BLaER1 treated with 17β-estradiol and CSF1 and Interleukin-3, amounts not matched to agents 10 nM and 100 nM (cell line): Measurements from ENCODE around the gene AGBL5.
"Not testable (repeated sequence)": the region's sequence is repeated elsewhere in the genome, so short reads cannot be mapped to it uniquely, and the experiment has no call there.

Experiments
- H3K27ac ChIP-seq, 11 experiments: shearing (Covaris generic); formaldehyde crosslinking; 2 replicates each; pipeline ENCODE4 v1.8.1; 2022
- H3K27me3 ChIP-seq, 11 experiments: shearing (Covaris generic); formaldehyde crosslinking; 2 replicates each; pipeline ENCODE4 v1.8.1; 2022
- H3K36me3 ChIP-seq, 11 experiments: shearing (Covaris generic); formaldehyde crosslinking; 2 replicates each; pipeline ENCODE4 v1.8.1; 2022
- H3K4me1 ChIP-seq, 10 experiments: shearing (Covaris generic); formaldehyde crosslinking; 2 replicates each; pipeline ENCODE4 v1.8.1; 2022
- H3K4me2 ChIP-seq, 11 experiments: shearing (Covaris generic); formaldehyde crosslinking; 2 replicates each; pipeline ENCODE4 v1.8.1; 2022
- H3K4me3 ChIP-seq, 10 experiments: shearing (Covaris generic); formaldehyde crosslinking; 2 replicates each; pipeline ENCODE4 v1.8.1; 2022
- H3K9ac ChIP-seq, 11 experiments: shearing (Covaris generic); formaldehyde crosslinking; 2 replicates each; pipeline ENCODE4 v1.8.1; 2022
- H3K9me3 ChIP-seq, 11 experiments: shearing (Covaris generic); formaldehyde crosslinking; replicated peaks in 1 of 11; 2 replicates each; pipeline ENCODE4 v1.8.1; 2022
- H4K20me1 ChIP-seq, 11 experiments: shearing (Covaris generic); formaldehyde crosslinking; 2 replicates each; pipeline ENCODE4 v1.8.1; 2022
- Cebpa-rat ChIP-seq, 11 experiments: shearing (Covaris generic); IDR thresholded peaks; 2 replicates each; pipeline ENCODE4 v1.8.1; 2022

The AGBL5 gene

DNA sequence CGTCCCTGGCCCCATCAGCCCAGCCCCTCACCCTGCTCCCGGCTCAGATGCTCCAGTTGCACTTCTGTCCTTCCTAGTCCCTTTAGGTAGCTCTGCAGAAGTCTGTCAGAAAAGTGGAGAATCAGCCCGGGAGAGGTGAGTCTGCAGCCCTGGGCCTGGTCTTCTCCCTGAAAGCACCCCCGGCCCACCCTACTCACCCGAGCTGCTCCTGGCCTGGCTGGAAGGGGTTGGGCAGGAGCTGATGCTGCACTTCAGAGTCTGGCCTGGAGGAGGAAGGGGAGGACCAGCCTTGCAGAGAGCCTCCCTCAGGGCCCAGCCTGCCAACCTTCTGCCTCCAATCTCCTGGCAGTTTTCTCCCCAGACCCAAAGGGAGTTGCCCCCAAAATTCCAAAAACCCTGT, 50.9 kb downstream of the AGBL5 start:
- Histone ChIP-seq H4K20me1 (no peaks in the 10 kb centered on the region), H3K36me3 (no peaks in the 10 kb centered on the region), H3K27me3 (no peaks in the 10 kb centered on the region), H3K9ac (no peak overlapping the region), H3K27ac (no peak overlapping the region), H3K4me1 (peaks cover 13 to 27% (median 17%) of the 10 kb centered on the region in 10 experiments), H3K4me2 (no peak overlapping the region), H3K4me3 (no peak overlapping the region), H3K9me3 (no peaks in the 10 kb centered on the region)
- TF ChIP-seq Cebpa-rat (IDR thresholded peaks at IDR 0.05): no peak

DNA sequence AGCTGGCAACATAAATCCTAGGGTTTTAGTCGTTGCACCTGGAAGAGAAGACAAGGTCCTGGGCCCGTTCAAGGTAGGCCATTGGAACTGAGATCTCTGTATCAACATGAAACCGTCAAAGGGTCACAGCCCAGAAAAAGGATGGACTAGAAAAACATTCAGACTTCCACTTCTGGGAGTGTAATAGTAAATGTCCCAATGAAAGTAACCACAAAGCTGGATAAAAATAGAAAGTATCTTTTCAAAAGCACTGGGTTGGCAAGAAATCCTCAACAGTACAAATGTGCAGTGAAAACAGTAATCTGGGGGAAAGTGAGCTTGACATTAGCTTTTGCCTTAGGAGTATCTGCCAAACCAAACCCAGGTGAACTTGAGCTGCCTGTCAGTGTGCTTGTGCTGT, 54.5 kb downstream of the AGBL5 start:
- Histone ChIP-seq H4K20me1 (no peaks in the 10 kb centered on the region), H3K9me3 (no peaks in the 10 kb centered on the region), H3K4me2 (peak overlapping the region; percentile 38 to 69 (median 55); a peak in 21 of 22 replicates), H3K27ac (no peak overlapping the region), H3K36me3 (no peaks in the 10 kb centered on the region), H3K27me3 (no peaks in the 10 kb centered on the region), H3K9ac (peak overlapping the region in 2 of 11 experiments; percentile 17 to 22; a peak in 1 of 22 replicates), H3K4me1 (peaks cover 9 to 18% (median 13%) of the 10 kb centered on the region in 10 experiments), H3K4me3 (no peak overlapping the region)
- no peak for TF ChIP-seq Cebpa-rat (IDR thresholded peaks at IDR 0.05)

DNA sequence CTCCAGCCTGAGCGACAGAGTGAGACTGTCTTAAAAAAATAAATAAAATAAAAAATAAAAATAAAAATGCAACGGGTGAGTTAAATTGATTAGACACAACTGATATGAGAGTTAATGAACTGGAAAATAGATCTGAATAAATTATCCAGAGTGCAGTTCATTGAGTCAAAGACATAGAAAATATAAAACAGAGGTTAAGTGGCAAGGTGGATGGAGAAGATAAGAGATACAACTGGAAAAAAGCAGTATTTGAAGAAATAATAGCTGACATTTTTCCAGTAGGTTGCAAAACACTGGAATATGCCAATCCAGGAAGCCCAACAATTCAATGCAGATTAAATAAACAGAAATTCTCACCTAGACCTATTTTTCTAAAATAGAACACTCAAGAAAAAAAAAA, 56.8 kb downstream of the AGBL5 start:
- H3K27ac ChIP-seq: no peak overlapping the region
- H3K9me3 ChIP-seq: no peaks in the 10 kb centered on the region
- H3K27me3 ChIP-seq: no peaks in the 10 kb centered on the region
- H3K9ac ChIP-seq: no peak overlapping the region
- H4K20me1 ChIP-seq: no peaks in the 10 kb centered on the region; a peak in 1 of 22 replicates
- peaks cover 9 to 18% (median 13%) of the 10 kb centered on the region in 10 experiments for H3K4me1 ChIP-seq
- no peak for TF ChIP-seq Cebpa-rat (IDR thresholded peaks at IDR 0.05)
- no peak overlapping the region for H3K4me3 ChIP-seq
- H3K4me2 ChIP-seq: no peak overlapping the region
- H3K36me3 ChIP-seq: no peaks in the 10 kb centered on the region

GRCh38 chr2:27109083-27109482, 57.6 kb downstream of the AGBL5 start:
- H4K20me1 ChIP-seq: no peaks in the 10 kb centered on the region; a peak in 1 of 22 replicates
- no peak overlapping the region for H3K4me2 ChIP-seq
- no peaks in the 10 kb centered on the region for H3K27me3 ChIP-seq
- no peaks in the 10 kb centered on the region for H3K36me3 ChIP-seq
- no peak overlapping the region for H3K27ac ChIP-seq
- TF ChIP-seq Cebpa-rat (IDR thresholded peaks at IDR 0.05): no peak
- H3K9me3 ChIP-seq: no peaks in the 10 kb centered on the region
- peaks cover 9 to 18% (median 13%) of the 10 kb centered on the region in 10 experiments for H3K4me1 ChIP-seq
- no peak overlapping the region for H3K4me3 ChIP-seq
- H3K9ac ChIP-seq: no peak overlapping the region

DNA sequence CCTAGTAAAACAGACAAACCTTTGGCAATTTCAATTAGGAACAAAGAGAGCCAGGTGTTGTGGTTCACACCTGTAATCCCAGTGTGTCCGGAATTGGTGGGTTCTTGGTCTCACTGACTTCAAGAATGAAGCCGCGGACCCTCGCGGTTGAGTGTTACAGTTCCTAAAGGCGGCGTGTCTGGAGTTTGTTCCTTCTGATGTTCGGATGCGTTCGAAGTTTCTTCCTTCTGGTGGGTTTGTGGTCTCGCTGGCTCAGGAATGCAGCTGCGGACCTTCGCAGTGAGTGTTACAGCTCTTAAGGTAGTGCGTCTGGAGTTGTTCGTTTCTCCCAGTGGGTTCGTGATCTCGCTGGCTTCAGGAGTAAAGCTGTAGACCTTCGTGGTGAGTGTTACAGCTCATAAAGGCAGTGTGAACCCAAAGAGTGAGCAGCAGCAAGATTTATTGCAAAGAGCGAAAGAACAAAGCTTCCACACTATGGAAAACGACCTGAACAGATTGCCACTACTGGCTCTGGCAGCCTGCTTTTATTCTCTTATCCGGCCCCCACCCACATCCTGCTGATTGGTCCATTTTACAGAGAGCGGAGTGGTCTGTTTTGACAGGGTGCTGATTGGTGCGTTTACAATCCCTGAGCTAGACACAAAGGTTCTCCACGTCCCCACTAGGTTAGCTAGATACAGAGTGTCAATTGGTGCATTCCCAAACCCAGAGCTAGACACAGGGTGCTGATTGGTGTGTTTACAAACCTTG, 59.3 kb downstream of the AGBL5 start:
- H3K36me3 ChIP-seq, H4K20me1 ChIP-seq, H3K27me3 ChIP-seq, H3K4me2 ChIP-seq, H3K9me3 ChIP-seq, H3K9ac ChIP-seq, H3K27ac ChIP-seq, H3K4me3 ChIP-seq: not testable (repeated sequence)
- peaks cover 6 to 11% (median 8%) of the 10 kb centered on the region in 10 experiments for H3K4me1 ChIP-seq

- H3K36me3 ChIP-seq, H3K9me3 ChIP-seq, H3K9ac ChIP-seq, H3K4me1 ChIP-seq, H3K27ac ChIP-seq, H3K4me2 ChIP-seq, H3K4me3 ChIP-seq, H3K27me3 ChIP-seq, H4K20me1 ChIP-seq: not testable (repeated sequence)
Measured at GRCh38 chr2:27111392-27112078, 60.1 kb downstream of the AGBL5 start.

- Histone ChIP-seq H3K27ac (no peak overlapping the region), H3K27me3 (peaks cover 33 to 37% (median 36%) of the 10 kb centered on the region in 11 experiments), H3K4me1 (peaks cover 0 to 11% (median 2%) of the 10 kb centered on the region in 10 experiments; a peak in 5 of 20 replicates), H4K20me1 (no peaks in the 10 kb centered on the region; a peak in 1 of 22 replicates), H3K36me3 (no peaks in the 10 kb centered on the region), H3K9me3 (no peaks in the 10 kb centered on the region), H3K4me2 (no peak overlapping the region), H3K4me3 (no peak overlapping the region), H3K9ac (no peak overlapping the region)
- TF ChIP-seq Cebpa-rat (IDR thresholded peaks at IDR 0.05): no peak
Measured at GRCh38 chr2:27115519-27115918, 64.1 kb downstream of the AGBL5 start.

- H3K36me3 ChIP-seq: no peaks in the 10 kb centered on the region
- no peak overlapping the region for H3K27ac ChIP-seq
- H4K20me1 ChIP-seq: no peaks in the 10 kb centered on the region; a peak in 1 of 22 replicates
- H3K4me3 ChIP-seq: peak overlapping the region; percentile 50 to 72 (median 62)
- H3K4me2 ChIP-seq: peak overlapping the region; percentile 78 to 94 (median 85)
- peaks cover 44 to 63% (median 62%) of the 10 kb centered on the region in 11 experiments for H3K27me3 ChIP-seq
- peaks cover 0 to 11% (median 2%) of the 10 kb centered on the region in 10 experiments; a peak in 5 of 20 replicates for H3K4me1 ChIP-seq
- H3K9ac ChIP-seq: peak overlapping the region in 8 of 11 experiments; percentile 48 to 74 (median 63); a peak in 11 of 22 replicates
- no peaks in the 10 kb centered on the region for H3K9me3 ChIP-seq
- TF ChIP-seq Cebpa-rat (IDR thresholded peaks at IDR 0.05): no peak
Measured at GRCh38 chr2:27117995-27118524, 66.6 kb downstream of the AGBL5 start.

DNA sequence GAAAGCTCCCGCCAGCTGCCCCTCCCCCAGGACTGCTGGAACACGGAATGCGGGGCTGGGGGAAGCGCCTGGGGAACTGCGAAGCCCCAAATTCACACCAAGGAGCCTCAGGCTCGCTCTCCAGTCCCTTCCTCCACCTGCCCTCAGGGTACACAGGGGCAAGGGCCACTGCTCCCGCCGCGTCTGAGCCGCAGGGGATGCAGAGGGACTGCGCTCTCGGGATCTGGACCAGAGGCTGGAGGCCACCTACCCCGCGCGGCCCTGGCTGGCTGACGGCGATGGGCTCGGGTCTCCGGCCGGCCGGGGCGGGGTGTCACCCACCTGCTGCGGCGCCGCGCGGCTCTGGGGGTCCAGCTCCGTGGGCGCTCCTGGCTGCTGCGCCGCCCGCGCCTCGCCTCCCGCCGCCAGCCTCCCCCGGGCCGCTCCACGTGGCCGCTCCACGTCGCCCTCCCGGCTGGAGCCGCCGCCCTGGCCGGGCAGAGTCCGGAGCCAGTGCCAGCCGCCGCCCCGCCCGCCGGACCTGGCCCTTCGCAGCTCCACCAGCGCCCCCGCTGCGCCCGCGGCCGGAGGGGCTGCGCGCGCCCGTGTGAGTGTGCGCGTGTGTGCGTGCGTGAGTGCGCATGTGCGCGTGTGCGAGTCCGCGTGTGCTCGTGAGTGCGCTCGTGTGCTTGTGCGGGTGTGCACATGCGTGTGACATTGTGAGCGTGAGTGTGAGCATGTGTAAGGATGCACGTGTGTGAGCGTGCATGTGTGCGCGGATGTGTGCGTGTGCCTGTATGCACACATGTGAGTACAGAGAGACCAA, 67.3 kb downstream of the AGBL5 start, which contains the start of gene CGREF1:
CGREF1 (minus strand) TSS at position 604 of the 805 bp plus-strand sequence. CDS start 14,762 bp downstream, outside the sequence.
- no peak for TF ChIP-seq Cebpa-rat (IDR thresholded peaks at IDR 0.05)
- peak within 1 kb of the TSS; percentile 42 to 74 (median 58); a peak in 19 of 22 replicates for H3K9ac ChIP-seq
- H3K4me3 ChIP-seq: peak within 1 kb of the TSS; percentile 50 to 72 (median 62)
- H3K4me2 ChIP-seq: peak within 1 kb of the TSS; percentile 78 to 94 (median 85)
- peak within 1 kb of the TSS in 3 of 11 experiments; percentile 6 to 25 (median 12); a peak in 3 of 22 replicates for H3K27ac ChIP-seq
- H3K36me3 ChIP-seq: no peaks in the 10 kb centered on the region
- no peaks in the 10 kb centered on the region for H4K20me1 ChIP-seq
- H3K9me3 ChIP-seq: no peaks in the 10 kb centered on the region
- peaks cover 51 to 69% (median 68%) of the 10 kb centered on the region in 11 experiments for H3K27me3 ChIP-seq
- peaks cover 0 to 11% (median 2%) of the 10 kb centered on the region in 10 experiments; a peak in 5 of 20 replicates for H3K4me1 ChIP-seq

DNA sequence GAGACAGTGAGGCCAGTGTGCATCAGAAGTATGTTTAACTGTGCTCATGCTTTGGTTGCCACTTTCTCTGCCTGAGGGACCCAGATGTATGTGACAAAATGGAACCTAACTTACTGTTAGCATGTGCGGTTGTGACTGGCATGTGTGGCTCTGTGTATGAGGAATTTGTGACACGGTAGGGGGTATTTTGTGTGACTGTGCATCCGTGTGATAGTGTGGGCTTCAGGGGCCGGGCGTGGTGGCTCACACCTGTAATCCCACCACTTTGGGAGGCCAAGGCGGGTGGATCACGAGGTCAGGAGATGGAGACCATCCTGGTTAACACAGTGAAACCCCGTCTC, 67.8 kb downstream of the AGBL5 start:
- not testable (repeated sequence) for H3K36me3 ChIP-seq, H3K9me3 ChIP-seq, H3K27ac ChIP-seq, H4K20me1 ChIP-seq
- Histone ChIP-seq H3K27me3 (peaks cover 57 to 75% (median 74%) of the 10 kb centered on the region in 11 experiments), H3K4me2 (peak overlapping the region; percentile 78 to 94 (median 85)), H3K9ac (peak overlapping the region in 2 of 11 experiments; percentile 58 to 61; a peak in 5 of 22 replicates), H3K4me1 (peaks cover 0 to 11% (median 2%) of the 10 kb centered on the region in 10 experiments; a peak in 5 of 20 replicates), H3K4me3 (peak overlapping the region in 9 of 10 experiments; percentile 50 to 72 (median 62); a peak in 19 of 20 replicates)
